Prostate gland (tissue), 2 donors: ENCODE results near the gene GPR176.

ENCODE experiments used
- POLR2A ChIP-seq: fragments of 450-650 bp; IDR thresholded peaks from one replicate; pipeline ENCODE4 v1.6.1; 2016; ENCODE audit warnings: antibody characterized with exemption, mild to moderate bottlenecking
- TF ChIP-seq, protein P1 (sequence below), 4 experiments: fragments of 200-600 bp in 2 of 4; fragments of 450-650 bp in 2 of 4; sonication (generic) in 2 of 4; IDR thresholded peaks; 1 replicate in 3 of 4; 2 replicates in 1 of 4; pipeline ENCODE4 v1.5.1; 2016 to 2019; ENCODE audit warnings: antibody characterized with exemption in 4 of 4, mild to moderate bottlenecking in 2 of 4, moderate library complexity in 2 of 4

GRCh38 chr15:39788800-39789565 is 131.1 kb downstream of the GPR176 start:
- TF ChIP-seq, protein P1, sequence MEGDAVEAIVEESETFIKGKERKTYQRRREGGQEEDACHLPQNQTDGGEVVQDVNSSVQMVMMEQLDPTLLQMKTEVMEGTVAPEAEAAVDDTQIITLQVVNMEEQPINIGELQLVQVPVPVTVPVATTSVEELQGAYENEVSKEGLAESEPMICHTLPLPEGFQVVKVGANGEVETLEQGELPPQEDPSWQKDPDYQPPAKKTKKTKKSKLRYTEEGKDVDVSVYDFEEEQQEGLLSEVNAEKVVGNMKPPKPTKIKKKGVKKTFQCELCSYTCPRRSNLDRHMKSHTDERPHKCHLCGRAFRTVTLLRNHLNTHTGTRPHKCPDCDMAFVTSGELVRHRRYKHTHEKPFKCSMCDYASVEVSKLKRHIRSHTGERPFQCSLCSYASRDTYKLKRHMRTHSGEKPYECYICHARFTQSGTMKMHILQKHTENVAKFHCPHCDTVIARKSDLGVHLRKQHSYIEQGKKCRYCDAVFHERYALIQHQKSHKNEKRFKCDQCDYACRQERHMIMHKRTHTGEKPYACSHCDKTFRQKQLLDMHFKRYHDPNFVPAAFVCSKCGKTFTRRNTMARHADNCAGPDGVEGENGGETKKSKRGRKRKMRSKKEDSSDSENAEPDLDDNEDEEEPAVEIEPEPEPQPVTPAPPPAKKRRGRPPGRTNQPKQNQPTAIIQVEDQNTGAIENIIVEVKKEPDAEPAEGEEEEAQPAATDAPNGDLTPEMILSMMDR (IDR thresholded peaks at IDR 0.05), result no peak
- TF ChIP-seq POLR2A, result no peak
